Hematopoietic multipotent progenitor cell treated with erythropoietin and hydrocortisone succinate and interleukin-3 and kit ligand, for 8 days (in vitro differentiated cells): ENCODE results near the gene IL4I1.

Experiments
- DNase-seq: peaks from one replicate; pipeline ENCODE4 v3.0.0-alpha.2; 2015

The IL4I1 gene

DNA sequence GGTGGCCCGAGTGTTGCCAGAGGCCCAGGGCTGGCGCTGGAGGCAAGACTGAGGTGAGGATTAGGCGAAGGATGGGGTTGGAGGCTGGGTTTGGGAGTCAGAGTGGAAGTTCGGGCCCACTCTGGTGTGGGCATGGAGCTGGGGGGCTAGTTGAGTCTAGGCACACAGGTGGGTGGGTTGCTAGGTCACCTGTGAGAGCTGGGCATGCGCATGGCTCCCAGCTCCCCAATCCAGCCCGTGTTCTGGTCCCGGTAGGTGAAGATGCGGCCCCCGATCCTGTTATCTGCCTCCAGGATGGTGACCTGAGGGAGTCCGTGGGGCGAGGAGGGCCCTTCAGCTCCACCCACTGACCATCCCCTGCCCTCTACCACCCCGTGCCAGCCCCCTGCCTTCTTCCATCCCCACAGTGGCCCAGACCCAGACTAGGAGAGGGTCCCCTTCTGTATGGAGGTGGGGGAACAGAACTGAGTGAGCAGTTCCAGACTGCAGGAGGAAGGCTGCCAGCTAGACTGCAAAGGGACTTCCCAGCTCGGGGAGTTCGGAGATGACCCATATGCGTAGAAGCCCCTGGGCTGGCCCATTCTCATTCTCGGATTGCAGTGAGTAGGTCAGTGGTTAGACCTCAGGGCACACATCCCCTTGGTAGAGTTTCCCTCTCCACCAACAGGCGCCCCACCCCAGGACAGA lies 1.7 kb downstream of the IL4I1 start:
- DNase-seq: no peak

DNA sequence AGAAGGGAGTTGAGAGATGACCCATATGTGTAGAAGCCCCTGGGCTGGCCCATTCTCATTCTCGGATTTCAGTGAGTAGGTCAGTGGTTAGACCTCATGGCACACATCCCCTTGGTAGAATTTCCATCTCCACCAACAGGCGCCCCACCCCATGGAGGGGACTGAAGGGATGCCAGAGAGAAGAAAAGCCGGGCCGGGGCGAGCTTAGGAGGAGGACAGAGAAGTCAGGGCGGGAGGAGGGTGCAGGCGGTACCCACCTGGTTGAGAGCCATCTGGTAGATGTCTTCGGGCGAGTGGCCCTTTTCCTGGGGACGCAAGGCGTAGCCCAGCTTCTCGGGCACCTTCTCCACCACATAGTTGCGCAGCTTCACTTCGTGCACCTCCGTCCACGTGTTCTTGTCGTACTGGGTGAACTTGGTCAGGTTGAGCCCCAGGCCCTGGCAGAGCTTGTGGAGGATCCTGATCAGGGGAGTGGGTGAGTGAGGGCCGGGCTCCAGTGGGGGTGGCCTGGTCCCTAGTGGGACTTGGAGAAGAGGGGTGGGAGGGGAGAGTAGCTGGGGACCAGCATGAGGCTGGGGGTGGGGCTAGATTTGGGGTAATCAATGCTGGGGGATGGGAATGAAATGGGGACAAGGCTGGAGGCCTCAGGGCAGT lies 2.5 kb downstream of the IL4I1 start:
- DNase-seq: no peak

DNA sequence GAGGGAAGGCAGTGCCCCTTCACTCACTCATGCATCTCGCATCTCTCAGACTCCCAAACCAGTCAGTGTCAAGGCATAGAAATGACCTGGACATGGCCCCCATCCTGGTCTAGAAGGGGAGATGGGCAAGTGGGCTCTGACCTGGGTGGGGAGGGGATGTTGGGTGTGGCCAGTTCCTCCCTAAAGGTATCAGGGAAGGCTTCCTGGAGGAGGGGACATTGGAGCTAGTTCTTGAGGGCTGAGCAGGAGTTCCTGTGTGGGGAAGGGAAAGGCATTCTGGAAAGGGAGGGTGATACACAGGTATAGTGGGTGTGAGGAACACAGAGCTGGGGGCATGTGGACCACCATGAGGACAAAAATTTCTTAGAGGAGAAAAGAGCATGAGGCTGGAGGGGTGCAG lies 4.0 kb downstream of the IL4I1 start:
- DNase-seq: no peak

DNA sequence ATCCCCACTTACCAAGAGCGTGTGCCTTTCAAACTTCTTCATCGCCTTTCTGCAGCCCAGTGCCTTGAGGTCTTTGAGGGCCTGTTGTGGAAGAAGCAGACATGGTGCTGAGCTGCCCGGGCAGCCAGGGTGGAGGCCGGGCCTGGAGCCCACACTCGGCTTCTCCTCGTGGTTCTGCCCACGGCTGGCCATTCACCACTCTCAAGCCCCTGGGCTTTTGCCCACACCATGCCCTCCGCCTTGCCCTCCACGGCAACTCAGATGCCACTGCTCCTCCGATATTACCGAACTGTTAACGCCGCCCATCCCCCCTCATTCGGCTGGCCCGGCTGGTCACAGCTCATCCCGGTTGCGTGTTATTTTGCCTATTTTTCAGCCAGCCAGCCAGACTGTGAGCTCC lies 5.3 kb downstream of the IL4I1 start:
- DNase-seq: no peak

DNA sequence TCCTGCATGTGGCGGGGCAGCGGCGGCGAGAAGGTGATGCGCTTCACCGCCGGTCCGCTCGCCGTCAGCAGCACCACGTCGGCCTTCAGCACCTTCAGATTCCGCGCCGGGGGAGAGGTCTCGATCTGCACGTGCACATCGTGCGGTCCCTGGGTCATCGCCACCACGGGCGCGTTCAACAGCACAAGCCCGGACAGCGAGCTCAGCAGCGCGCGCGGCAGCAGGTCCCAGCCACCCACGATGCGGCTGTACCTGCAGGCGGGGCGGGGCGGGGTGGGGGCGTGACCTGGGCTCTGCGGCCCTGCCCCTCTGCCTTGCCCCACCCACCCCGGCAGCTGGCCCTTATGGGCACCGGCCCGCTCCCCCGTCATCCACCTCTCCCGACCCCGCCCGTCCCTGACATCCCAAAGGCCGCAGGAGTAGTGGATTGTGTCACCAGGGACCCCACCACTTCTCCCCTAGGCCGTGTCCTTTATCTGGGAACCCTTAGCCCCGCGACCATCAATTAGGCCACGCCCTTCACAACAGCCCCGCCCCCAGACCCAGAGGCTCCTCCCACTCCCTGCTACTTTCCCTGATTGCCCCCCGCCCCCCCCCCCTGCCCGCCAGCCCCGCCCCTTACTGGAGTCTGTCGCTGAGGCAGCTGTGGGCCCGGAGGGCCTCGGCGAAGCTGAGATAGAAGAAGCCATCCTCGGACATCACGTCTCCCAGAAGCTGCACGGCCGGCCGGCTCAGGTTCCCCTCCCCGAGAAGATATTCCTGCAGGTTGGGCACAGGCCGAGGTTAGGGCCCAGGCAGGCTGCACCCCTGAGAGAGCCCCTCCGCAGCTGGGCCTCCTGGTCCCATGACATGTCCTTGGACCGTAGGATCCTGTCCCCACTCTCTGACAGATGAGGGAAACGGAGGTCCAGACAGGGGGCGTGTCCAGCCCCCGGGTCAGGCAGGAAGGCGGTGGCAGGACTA lies 6.1 kb downstream of the IL4I1 start:
- no peak for DNase-seq

DNA sequence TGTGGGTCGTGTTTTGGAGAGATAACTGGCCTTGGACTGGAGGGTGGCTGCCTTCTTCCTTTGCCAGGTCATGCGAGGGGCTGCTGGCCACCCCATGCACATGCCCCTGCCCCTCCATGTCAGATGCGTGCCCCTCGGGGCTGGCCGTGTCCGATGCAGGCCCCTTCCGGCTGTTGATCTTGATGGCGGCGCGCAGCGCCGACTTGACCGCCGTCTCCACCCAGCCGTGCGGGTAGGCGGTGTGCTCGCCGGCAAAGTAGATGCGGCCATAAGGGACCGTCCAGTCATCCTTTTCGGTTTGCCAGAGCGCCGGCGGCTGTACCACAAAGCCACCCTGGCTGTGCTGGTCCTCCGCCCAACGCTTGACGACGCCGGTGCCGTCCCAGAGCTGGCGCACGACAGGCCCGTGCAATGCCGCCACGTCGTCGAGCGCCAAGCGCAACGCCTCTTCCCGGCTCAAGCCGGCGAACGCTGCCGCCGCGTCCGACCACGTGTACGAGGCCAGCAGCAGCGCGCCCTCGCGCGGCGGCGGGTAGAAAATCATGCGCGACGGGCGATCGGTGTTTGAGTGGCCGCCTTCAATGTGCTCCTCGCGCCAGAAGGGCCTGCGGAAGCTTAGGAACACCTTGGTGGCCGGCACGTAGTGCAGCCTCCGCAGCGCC lies 6.9 kb downstream of the IL4I1 start:
- DNase-seq: peak; percentile 85

DNA sequence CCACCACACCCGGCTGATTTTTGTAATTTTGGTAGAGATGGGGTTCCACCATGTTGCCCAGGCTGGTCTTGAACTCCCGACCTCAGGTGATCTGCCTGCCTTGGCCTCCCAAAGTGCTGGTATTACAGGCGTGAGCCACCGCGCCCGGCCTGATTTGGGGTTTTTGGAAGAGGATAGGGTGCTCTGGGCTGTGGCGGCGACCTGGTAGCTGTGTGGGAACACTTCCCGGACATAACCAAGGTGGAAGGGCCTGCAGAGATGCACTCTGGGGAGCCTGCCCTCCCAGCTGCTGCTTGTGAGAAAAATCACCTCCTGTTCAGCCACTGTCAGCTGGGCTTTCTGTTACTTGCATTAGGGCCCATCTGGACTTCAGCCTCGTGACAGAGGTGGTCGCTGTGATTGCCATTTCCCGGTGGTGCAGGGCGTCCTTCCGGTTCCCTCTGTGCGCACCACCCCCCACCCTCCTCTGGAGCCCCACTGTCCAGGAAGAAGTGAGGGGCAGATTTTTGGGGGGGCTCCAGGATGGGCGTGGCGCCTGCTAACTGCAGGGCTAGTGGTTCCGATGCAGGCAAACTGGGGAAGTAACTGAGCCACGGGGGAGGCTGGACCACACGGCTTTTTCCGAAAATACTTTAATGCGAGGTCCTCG lies 7.5 kb downstream of the IL4I1 start:
- no peak for DNase-seq

DNA sequence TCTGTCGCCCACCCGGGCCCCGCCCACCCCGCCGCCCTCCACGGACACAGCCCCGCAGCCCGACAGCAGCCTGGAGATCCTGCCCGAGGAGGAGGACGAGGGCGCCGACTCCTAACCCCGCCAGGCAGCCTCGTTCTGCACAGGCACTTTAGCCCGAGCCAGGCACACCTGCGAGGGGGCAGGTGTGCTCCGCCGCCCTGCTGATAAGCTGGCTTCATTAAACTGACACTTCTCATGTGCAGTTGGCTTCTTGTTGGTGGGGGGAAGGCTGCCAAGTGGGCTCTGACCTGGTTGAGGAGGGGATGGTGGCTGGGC lies 8.2 kb downstream of the IL4I1 start:
- DNase-seq: no peak

DNA sequence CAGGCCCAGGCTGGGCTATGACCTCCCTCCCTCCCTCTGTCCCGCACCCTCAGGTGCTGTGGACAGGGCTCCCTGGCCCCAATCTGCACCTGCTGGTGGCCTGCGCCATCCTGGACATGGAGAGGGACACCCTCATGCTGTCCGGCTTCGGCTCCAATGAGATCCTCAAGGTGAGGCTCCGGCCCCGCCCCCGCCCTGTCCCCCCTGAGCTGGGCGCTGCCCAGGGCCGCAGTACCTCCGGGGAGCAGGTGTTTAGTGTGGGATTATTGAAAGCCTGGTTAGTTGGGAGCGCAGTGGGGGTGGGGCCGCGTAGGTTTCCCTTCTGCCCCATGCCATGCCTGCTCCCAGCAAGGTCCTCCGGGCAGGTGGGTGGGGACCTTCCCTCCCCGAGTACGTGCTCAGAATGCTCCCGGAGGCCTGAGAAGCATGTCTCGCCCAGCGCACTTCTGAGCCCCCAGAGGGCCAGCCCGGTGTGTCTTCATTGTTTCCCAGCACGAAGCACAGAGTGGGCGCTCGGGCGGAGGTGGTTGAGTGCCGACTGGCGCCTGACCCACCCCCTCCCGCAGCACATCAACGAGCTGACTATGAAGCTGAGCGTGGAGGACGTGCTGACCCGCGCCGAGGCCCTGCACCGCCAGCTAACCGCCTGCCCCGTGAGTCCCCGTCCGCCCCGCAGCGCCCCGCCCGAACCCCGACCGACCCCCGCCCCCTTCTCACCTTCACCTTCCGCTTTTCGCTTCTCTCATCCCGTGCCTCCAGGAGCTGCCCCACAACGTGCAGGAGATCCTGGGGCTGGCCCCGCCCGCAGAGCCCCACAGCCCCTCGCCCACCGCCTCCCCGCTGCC lies 8.8 kb downstream of the IL4I1 start:
- no peak for DNase-seq

DNA sequence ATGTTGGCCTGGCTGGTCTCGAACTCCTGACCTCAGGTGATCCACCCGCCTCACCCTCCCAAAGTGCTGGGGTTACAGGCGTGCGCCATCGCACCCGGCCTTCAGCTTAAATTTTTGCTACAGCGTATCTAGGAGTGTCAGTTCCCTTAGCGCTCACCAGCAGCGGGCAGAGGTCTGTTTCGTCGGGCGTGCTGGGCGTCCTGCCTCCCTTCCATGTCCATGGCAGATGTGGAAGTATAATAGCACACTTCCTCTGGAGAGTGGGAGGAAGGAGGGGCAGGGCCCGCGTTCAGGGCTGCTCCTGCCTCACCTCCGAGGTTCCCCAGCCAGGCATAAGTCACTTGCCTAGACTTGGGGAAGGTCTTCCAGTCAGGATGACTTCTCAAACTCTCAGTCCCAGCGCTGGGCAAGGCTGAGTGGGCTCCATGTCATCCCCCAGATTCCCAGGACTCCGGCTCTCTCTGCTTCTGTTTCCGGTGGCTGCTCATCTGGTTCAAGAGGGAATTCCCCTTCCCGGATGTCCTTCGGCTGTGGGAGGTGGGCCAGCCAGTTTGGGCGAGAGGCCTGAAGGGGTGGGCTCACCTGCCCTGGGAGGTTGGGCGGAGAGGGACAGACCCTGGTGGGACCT lies 9.5 kb downstream of the IL4I1 start:
- no peak for DNase-seq

DNA sequence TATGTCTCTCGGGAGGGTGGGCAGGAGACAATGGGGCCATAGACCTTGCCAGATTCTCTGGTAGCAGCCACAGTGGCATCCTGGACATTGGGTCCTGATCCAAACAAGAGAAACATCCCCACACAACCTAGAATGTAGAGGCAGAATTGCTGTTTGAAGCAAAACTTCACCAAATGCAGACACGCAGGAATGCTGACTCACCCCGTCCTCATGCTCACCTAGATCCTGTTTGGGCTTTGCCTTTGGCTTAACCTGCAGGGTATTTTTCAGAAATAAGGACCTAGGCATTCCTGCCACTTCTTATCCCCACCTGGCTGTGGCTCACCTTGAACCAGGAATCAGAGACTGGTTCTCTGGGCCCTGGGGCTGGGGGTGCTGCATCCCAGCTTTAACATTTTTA lies 11.9 kb downstream of the IL4I1 start:
- DNase-seq: no peak

DNA sequence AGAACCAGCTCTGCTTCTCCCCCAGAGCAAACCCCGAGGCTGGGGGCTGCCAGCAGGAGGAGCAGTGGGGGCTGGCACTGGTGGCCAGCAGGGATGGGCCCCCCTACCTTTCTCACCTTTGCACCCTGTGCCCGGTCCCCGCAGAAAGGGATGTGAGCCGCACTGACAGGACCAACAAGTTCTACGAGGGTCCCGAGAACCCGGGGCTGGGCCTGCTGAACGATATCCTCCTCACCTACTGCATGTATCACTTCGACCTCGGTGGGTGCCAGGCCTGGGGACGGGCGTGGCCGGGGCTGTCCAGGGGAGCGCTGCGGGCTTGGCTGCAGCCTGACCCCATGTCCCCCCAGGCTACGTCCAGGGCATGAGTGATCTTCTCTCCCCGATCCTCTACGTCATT lies 12.6 kb downstream of the IL4I1 start:
- DNase-seq: no peak

DNA sequence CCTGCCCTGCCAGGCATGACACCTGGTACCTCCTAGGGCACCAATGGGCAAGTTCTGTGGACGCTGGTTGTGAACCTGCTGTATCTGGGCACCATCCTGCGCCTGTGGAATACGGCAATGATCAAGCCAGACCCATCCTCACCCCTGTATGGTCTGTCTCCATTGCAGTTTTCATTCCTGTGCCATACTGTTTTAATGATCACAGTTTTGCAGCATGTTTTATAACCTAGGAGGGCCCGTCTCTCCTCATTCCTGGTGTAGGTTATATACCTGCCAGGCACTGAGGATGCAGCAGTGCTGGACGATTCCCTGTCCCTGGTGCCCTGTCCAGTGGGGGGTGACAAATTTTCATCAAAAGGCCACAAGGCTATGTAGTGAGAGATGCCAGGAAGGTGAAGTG lies 13.6 kb downstream of the IL4I1 start:
- DNase-seq: no peak

DNA sequence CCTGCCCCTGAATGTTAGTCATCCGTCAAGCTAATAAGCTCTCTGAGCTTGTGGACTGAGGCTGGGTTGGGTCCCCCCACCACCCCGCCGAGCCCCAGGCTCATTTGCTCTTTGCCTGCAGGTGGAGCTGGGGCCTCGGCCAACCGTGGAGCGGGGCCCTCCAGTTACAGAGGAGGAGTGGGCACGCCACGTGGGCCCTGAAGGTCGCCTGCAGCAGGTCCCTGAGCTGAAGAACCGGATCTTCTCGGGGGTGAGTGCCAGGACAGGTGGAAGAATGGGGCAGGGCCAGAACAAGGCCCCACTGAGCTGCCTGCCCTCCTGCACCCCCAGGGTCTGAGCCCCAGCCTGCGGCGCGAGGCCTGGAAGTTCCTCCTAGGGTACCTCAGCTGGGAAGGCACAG lies 14.0 kb downstream of the IL4I1 start:
- no peak for DNase-seq

DNA sequence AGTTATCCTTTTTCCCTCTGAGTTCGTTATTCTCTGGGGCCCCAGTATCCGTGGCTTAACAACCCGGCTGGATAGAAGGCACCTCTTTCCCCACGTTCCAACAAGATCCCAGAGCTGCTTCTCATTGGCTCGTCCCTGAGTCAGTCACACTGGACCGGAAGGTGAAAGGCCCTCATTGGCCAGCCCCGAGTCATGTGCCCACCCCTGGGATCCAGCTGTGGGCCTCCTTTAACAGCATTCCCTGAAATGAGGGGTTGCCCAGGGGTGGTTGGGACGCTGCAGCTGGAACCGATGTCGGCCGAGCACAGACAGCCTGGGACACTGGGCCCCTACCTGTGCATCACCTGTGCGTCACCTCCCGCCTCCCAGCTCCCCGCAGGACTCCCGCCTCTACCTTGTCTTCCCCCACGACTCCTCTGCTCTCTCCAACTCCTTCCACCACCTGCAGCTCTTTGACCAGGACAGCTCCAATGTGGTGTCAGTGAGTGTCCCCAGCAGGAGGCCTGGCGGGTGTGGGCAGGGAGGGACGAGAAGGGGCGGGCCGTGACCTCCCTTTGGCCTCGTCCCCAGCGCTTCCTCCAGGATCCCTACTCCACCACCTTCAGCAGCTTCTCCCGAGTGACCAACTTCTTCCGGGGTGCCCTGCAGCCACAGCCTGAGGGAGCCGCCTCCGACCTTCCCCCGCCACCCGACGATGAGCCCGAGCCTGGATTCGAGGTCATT lies 14.9 kb downstream of the IL4I1 start:
- no peak for DNase-seq

DNA sequence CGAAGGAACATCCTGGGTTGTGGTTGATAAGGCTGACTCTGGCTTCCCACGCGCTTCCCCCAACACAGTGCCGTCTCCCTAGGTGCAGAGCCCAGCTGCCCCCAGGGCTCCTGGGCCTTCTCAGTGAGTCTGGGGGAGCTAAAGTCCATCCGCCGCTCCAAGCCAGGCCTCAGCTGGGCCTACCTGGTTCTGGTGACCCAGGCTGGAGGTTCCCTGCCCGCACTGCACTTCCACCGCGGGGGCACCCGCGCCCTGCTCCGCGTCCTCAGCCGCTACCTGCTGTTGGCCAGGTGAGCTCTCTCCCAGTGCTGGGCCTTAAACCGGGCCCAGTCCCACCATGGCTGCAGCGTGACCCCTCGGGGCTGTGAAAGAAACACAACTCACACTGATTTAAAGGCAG lies 15.5 kb downstream of the IL4I1 start:
- no peak for DNase-seq

DNA sequence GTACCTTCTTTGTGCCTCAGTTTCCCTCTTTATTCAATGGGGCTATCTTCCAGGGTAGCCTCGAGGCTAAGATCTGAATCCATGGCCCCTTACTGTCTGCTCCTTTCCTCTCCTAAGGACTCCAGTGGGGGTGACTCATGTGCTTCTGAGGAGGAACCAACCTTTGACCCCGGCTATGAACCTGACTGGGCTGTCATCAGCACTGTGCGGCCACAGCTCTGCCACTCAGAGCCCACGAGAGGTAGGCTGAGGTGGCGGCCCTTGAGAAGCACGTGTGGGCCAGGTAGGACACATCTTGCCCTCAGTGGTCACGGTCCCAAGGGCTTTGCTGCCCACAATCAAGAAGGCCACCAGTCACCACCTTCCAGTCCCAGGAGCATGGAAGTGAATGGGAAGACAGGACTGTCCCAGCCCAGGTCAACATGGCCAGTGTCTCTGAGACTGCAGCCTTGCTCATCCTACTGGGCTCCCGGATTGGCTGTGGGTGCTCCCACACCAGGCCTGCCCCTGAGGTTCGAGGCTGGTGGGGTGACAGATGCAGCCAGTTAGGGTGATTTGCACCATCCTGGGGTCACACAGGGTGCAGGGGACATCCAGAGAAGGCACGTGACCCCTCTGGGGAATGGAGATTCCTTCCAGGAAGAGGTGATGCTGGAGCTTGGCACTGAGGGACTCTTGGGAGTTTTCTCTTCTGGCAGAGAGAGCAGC lies 16.4 kb downstream of the IL4I1 start:
- no peak for DNase-seq

DNA sequence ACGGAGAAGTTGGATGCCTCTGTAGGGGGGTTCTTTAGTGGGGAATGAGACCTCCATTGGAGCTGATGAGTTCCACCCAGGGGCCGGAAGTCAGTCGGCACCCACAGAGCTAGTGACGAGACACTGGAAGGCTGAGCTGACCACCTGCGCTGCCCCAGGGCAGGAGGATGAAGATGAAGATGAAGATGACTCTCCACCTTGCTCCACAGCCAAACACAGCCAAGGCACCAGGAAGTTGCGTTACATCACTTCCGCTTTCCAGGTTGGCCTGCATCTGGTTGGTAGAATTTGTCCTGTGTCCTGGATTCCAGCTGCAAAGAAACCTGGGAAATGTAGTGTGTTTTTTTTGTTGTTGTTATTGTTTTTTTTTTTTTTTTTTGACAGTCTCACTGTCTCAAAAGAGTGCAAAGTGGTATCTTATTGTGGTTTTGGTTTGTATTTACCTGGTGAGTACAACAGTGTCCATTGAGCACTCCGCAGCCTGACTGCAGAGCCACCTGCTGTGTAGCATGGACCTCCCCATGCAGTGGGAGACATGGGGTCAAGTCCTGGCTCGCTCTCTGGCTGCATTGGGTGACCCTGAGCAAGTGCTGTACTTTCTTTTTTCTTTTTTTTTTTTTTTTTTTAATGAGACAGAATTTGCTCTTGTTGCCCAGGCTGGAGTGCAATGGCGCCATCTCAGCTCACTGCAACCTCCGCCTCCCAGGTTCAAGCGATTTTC lies 17.3 kb downstream of the IL4I1 start:
- peak; percentile 63 for DNase-seq

DNA sequence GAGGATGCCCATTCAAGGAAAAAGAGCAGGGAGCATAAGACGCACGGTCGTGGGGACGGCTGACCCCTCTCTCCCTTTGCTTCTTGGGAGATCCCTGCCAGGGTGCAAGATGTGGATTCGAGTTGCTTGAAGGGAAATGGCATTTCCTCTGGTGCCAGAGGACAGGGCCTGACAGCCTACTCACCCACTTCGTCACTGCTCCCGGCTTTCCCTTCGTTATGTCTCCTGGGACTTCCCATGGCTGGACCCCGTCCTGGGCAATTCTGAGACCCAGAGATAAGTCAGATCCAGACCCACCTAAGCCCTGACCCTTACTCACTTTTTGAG lies 18.0 kb downstream of the IL4I1 start:
- DNase-seq: no peak
